Measurements from ENCODE around the gene MTA3.

The MTA3 gene

GRCh38 chr2:42696987-42697386, 128.6 kb downstream of the MTA3 start:
- no peak overlapping the region for H3K4ac ChIP-seq (ENCODE audit: low read depth, low read length)
- H3K79me1 ChIP-seq (ENCODE audit: low read length), result peaks cover 5% of the 10 kb centered on the region
- no peak overlapping the region for H2BK120ac ChIP-seq (ENCODE audit: low read depth, low read length)
- no peak overlapping the region for H4K5ac ChIP-seq (ENCODE audit: low read length)
- no peak overlapping the region for H3K4me3 ChIP-seq (ENCODE audit: low read length)
- no peak overlapping the region for H3K27ac ChIP-seq (ENCODE audit: low read depth, low read length)
- no peak overlapping the region for H3K23ac ChIP-seq (ENCODE audit: low read length)
- no peak overlapping the region for H3K9ac ChIP-seq (ENCODE audit: low read length)
- H2BK15ac ChIP-seq (replicated peaks; ENCODE audit: low read depth), result no peak overlapping the region
- H3K56ac ChIP-seq (ENCODE audit: low read length), result no peak overlapping the region
- peaks cover 2% of the 10 kb centered on the region for H3K36me3 ChIP-seq (ENCODE audit: control insufficient read depth, insufficient read depth, low read length)
- H4K8ac ChIP-seq (ENCODE audit: low read depth, low read length), result no peak overlapping the region
- H2BK5ac ChIP-seq (ENCODE audit: low read length), result no peak overlapping the region
- no peak for DNase-seq
- no peak overlapping the region for H3K4me2 ChIP-seq (ENCODE audit: low read length)
- no peak overlapping the region for H3K18ac ChIP-seq (ENCODE audit: low read length)
- no peaks in the 10 kb centered on the region for H3K27me3 ChIP-seq (ENCODE audit: insufficient read depth, low read length, poor library complexity)
- H2AK5ac ChIP-seq (ENCODE audit: low read length), result no peak overlapping the region
- H3K79me2 ChIP-seq (ENCODE audit: control insufficient read depth, insufficient read depth, low read length), result peaks cover 3% of the 10 kb centered on the region
- H3K4me1 ChIP-seq (ENCODE audit: control insufficient read depth, low read depth, low read length), result no peaks in the 10 kb centered on the region

DNA sequence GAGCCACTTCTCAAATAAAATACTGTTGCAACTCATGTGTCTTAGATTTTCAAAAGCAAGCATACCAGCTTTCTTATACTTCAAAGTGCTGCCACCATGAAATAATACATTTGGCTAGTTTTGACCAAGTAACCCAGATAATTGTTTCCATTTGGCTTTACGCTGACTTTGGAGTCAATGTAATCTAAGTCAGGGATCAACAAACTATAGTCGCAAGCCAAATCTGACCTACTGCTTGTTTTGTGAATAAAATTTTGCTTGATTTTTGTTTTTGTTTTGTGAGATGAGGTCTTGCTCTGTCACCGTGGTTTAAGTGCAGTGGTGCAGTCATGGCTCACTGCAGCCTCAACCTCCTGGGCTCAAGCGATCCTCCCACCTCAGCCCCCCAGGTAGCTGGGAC, 130.5 kb downstream of the MTA3 start:
- Histone ChIP-seq H3K4me2 (ENCODE audit: low read length) (no peak overlapping the region), H3K36me3 (ENCODE audit: control insufficient read depth, insufficient read depth, low read length) (peaks cover 2% of the 10 kb centered on the region), H3K27me3 (ENCODE audit: insufficient read depth, low read length, poor library complexity) (no peaks in the 10 kb centered on the region), H3K27ac (ENCODE audit: low read depth, low read length) (no peak overlapping the region), H3K56ac (ENCODE audit: low read length) (no peak overlapping the region), H3K4me3 (ENCODE audit: low read length) (no peak overlapping the region), H2AK5ac (ENCODE audit: low read length) (no peak overlapping the region), H3K79me2 (ENCODE audit: control insufficient read depth, insufficient read depth, low read length) (peaks cover 3% of the 10 kb centered on the region), H2BK120ac (ENCODE audit: low read depth, low read length) (no peak overlapping the region), H3K9ac (ENCODE audit: low read length) (no peak overlapping the region), H3K18ac (ENCODE audit: low read length) (no peak overlapping the region), H4K5ac (ENCODE audit: low read length) (no peak overlapping the region), H2BK5ac (ENCODE audit: low read length) (no peak overlapping the region), H3K4me1 (ENCODE audit: control insufficient read depth, low read depth, low read length) (no peaks in the 10 kb centered on the region), H3K79me1 (ENCODE audit: low read length) (peaks cover 4% of the 10 kb centered on the region), H3K4ac (ENCODE audit: low read depth, low read length) (no peak overlapping the region), H3K23ac (ENCODE audit: low read length) (no peak overlapping the region), H2BK15ac (replicated peaks; ENCODE audit: low read depth) (no peak overlapping the region), H4K8ac (ENCODE audit: low read depth, low read length) (no peak overlapping the region)
- no CpG with 5 or more reads among the region's 4 CpGs for WGBS (ENCODE audit: extremely low coverage, insufficient coverage, low lambda C conversion rate)
- DNase-seq, result no peak

- Histone ChIP-seq H3K56ac (ENCODE audit: low read length) (no peak overlapping the region), H2BK5ac (ENCODE audit: low read length) (no peak overlapping the region), H3K18ac (ENCODE audit: low read length) (no peak overlapping the region), H3K27me3 (ENCODE audit: insufficient read depth, low read length, poor library complexity) (no peaks in the 10 kb centered on the region), H4K8ac (ENCODE audit: low read depth, low read length) (no peak overlapping the region), H3K9ac (ENCODE audit: low read length) (no peak overlapping the region), H3K4me3 (ENCODE audit: low read length) (no peak overlapping the region), H2BK120ac (ENCODE audit: low read depth, low read length) (no peak overlapping the region), H3K27ac (ENCODE audit: low read depth, low read length) (no peak overlapping the region), H3K4ac (ENCODE audit: low read depth, low read length) (no peak overlapping the region), H3K4me1 (ENCODE audit: control insufficient read depth, low read depth, low read length) (no peaks in the 10 kb centered on the region), H3K23ac (ENCODE audit: low read length) (no peak overlapping the region), H2AK5ac (ENCODE audit: low read length) (no peak overlapping the region), H2BK15ac (replicated peaks; ENCODE audit: low read depth) (no peak overlapping the region), H3K79me2 (ENCODE audit: control insufficient read depth, insufficient read depth, low read length) (no peaks in the 10 kb centered on the region), H3K79me1 (ENCODE audit: low read length) (no peaks in the 10 kb centered on the region), H4K5ac (ENCODE audit: low read length) (no peak overlapping the region), H3K36me3 (ENCODE audit: control insufficient read depth, insufficient read depth, low read length) (peaks cover 3% of the 10 kb centered on the region), H3K4me2 (ENCODE audit: low read length) (no peak overlapping the region)
- DNase-seq, result peak; percentile 79
- WGBS (ENCODE audit: extremely low coverage, insufficient coverage, low lambda C conversion rate), result no CpG with 5 or more reads among the region's 3 CpGs
Observed at GRCh38 chr2:42706836-42707235, 138.4 kb downstream of the MTA3 start.

GRCh38 chr2:42708179-42708578, 139.7 kb downstream of the MTA3 start:
- H3K36me3 ChIP-seq (ENCODE audit: control insufficient read depth, insufficient read depth, low read length), result peaks cover 3% of the 10 kb centered on the region
- no peak overlapping the region for H3K9ac ChIP-seq (ENCODE audit: low read length)
- no peak overlapping the region for H2AK5ac ChIP-seq (ENCODE audit: low read length)
- no peak overlapping the region for H2BK15ac ChIP-seq (replicated peaks; ENCODE audit: low read depth)
- no peak overlapping the region for H3K18ac ChIP-seq (ENCODE audit: low read length)
- H2BK120ac ChIP-seq (ENCODE audit: low read depth, low read length), result no peak overlapping the region
- H3K23ac ChIP-seq (ENCODE audit: low read length), result no peak overlapping the region
- no peak overlapping the region for H3K56ac ChIP-seq (ENCODE audit: low read length)
- H3K79me1 ChIP-seq (ENCODE audit: low read length), result no peaks in the 10 kb centered on the region
- H3K79me2 ChIP-seq (ENCODE audit: control insufficient read depth, insufficient read depth, low read length), result no peaks in the 10 kb centered on the region
- H4K5ac ChIP-seq (ENCODE audit: low read length), result no peak overlapping the region
- H3K27me3 ChIP-seq (ENCODE audit: insufficient read depth, low read length, poor library complexity), result no peaks in the 10 kb centered on the region
- no peak overlapping the region for H3K4me3 ChIP-seq (ENCODE audit: low read length)
- no peak overlapping the region for H4K8ac ChIP-seq (ENCODE audit: low read depth, low read length)
- H3K4me2 ChIP-seq (ENCODE audit: low read length), result no peak overlapping the region
- peaks cover 2% of the 10 kb centered on the region for H3K4me1 ChIP-seq (ENCODE audit: control insufficient read depth, low read depth, low read length)
- no CpG with 5 or more reads among the region's 6 CpGs for WGBS (ENCODE audit: extremely low coverage, insufficient coverage, low lambda C conversion rate)
- no peak overlapping the region for H3K4ac ChIP-seq (ENCODE audit: low read depth, low read length)
- no peak overlapping the region for H3K27ac ChIP-seq (ENCODE audit: low read depth, low read length)
- DNase-seq, result no peak
- no peak overlapping the region for H2BK5ac ChIP-seq (ENCODE audit: low read length)

DNA sequence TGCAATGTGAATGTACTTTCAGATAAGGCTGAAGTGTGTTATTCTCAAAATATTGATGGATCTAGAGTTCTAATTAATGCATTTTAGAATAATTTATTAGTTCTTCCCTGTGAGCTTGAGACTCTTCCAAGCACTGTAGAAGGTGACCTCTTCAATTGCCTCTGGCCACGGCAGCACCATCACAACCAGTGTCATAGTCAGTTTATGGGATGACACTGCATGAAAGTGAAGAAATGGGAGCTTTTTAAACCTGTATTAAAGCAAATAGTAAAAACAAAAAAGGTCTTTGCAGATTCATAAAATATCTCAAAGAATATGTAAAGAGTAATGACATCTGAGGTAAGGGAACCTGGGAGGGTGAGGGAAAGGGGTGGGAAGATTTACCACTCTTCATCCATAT, 143.5 kb downstream of the MTA3 start:
- no peak overlapping the region for H2AK5ac ChIP-seq (ENCODE audit: low read length)
- H3K4me1 ChIP-seq (ENCODE audit: control insufficient read depth, low read depth, low read length), result peaks cover 2% of the 10 kb centered on the region
- H3K27ac ChIP-seq (ENCODE audit: low read depth, low read length), result no peak overlapping the region
- no peak overlapping the region for H3K23ac ChIP-seq (ENCODE audit: low read length)
- H4K8ac ChIP-seq (ENCODE audit: low read depth, low read length), result no peak overlapping the region
- H3K79me1 ChIP-seq (ENCODE audit: low read length), result no peaks in the 10 kb centered on the region
- H3K4me2 ChIP-seq (ENCODE audit: low read length), result no peak overlapping the region
- H3K18ac ChIP-seq (ENCODE audit: low read length), result no peak overlapping the region
- no peak overlapping the region for H2BK15ac ChIP-seq (replicated peaks; ENCODE audit: low read depth)
- H3K79me2 ChIP-seq (ENCODE audit: control insufficient read depth, insufficient read depth, low read length), result no peaks in the 10 kb centered on the region
- no peak for DNase-seq
- H3K4me3 ChIP-seq (ENCODE audit: low read length), result no peak overlapping the region
- no peak overlapping the region for H3K56ac ChIP-seq (ENCODE audit: low read length)
- H3K36me3 ChIP-seq (ENCODE audit: control insufficient read depth, insufficient read depth, low read length), result peaks cover 2% of the 10 kb centered on the region
- no peak overlapping the region for H2BK5ac ChIP-seq (ENCODE audit: low read length)
- no peak overlapping the region for H2BK120ac ChIP-seq (ENCODE audit: low read depth, low read length)
- H3K4ac ChIP-seq (ENCODE audit: low read depth, low read length), result peak overlapping the region; percentile 4
- H4K5ac ChIP-seq (ENCODE audit: low read length), result no peak overlapping the region
- no peaks in the 10 kb centered on the region for H3K27me3 ChIP-seq (ENCODE audit: insufficient read depth, low read length, poor library complexity)
- no peak overlapping the region for H3K9ac ChIP-seq (ENCODE audit: low read length)
- WGBS (ENCODE audit: extremely low coverage, insufficient coverage, low lambda C conversion rate), result no CpG with 5 or more reads among the region's 1 CpG

DNA sequence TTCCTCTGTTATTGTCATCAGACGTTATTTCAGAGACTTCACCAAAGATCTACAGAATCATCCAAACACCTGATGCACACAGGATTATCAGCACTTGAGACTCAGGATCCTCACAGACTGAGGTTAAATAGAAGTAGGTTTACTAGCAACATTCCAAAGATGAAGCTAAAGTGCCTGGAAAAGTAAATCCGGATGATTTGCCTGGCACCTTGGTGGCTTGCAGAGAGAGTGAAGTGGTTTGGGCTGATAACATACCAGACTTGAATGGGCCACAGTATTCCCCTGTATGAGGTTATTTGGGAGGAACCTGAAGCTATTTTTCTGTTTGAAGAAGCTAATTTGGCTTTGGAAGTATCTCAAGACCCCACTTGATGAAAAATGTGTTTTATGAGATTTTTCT, 144.5 kb downstream of the MTA3 start:
- Histone ChIP-seq H2BK120ac (ENCODE audit: low read depth, low read length) (no peak overlapping the region), H3K79me2 (ENCODE audit: control insufficient read depth, insufficient read depth, low read length) (no peaks in the 10 kb centered on the region), H3K18ac (ENCODE audit: low read length) (no peak overlapping the region), H3K79me1 (ENCODE audit: low read length) (no peaks in the 10 kb centered on the region), H4K5ac (ENCODE audit: low read length) (no peak overlapping the region), H2AK5ac (ENCODE audit: low read length) (no peak overlapping the region), H3K27ac (ENCODE audit: low read depth, low read length) (no peak overlapping the region), H3K36me3 (ENCODE audit: control insufficient read depth, insufficient read depth, low read length) (peaks cover 2% of the 10 kb centered on the region), H2BK15ac (replicated peaks; ENCODE audit: low read depth) (no peak overlapping the region), H3K4me1 (ENCODE audit: control insufficient read depth, low read depth, low read length) (peaks cover 2% of the 10 kb centered on the region), H3K4me3 (ENCODE audit: low read length) (no peak overlapping the region), H3K4ac (ENCODE audit: low read depth, low read length) (no peak overlapping the region), H2BK5ac (ENCODE audit: low read length) (no peak overlapping the region), H3K4me2 (ENCODE audit: low read length) (no peak overlapping the region), H3K9ac (ENCODE audit: low read length) (no peak overlapping the region), H3K23ac (ENCODE audit: low read length) (no peak overlapping the region), H3K27me3 (ENCODE audit: insufficient read depth, low read length, poor library complexity) (no peaks in the 10 kb centered on the region), H4K8ac (ENCODE audit: low read depth, low read length) (no peak overlapping the region), H3K56ac (ENCODE audit: low read length) (no peak overlapping the region)
- DNase-seq, result peak; percentile 84
- no CpG with 5 or more reads among the region's 2 CpGs for WGBS (ENCODE audit: extremely low coverage, insufficient coverage, low lambda C conversion rate)

All from mesendoderm (in vitro differentiated cells).